H1 (cell line): ENCODE measurements around the gene EIF4E3. TPM values are rescaled to one million over a fixed set of nuclear protein-coding genes. Genes with fewer than 3 reads are reported as not detected.

ENCODE experiments used
- CTCF ChIA-PET: fragments of 300-600 bp; sonication (Branson Sonifier 250); formaldehyde crosslinking; loops from one replicate; lab custom pipeline; 2021; ENCODE audit not compliant: partially characterized antibody; lab: Charles Lee
- POLR2A ChIA-PET: fragments of 300-600 bp; sonication (Branson Sonifier 250); formaldehyde crosslinking; loops from one replicate; lab custom pipeline; 2021; ENCODE audit warnings: inconsistent platforms; ENCODE audit not compliant: partially characterized antibody; lab: Charles Lee
- DNase-seq, 2 experiments: peaks; one replicate each; pipeline versions ENCODE4 v3.0.0 to v3.0.0-alpha.2; 2010 to 2022; ENCODE audit warnings: low spot score in 2 of 2, low read depth in 1 of 2, mixed read lengths in 1 of 2
- FAIRE-seq: peaks from 2 replicates; lab custom pipeline; 2011; peaks lifted over from hg19 to GRCh38; lab: Jason Lieb, UNC
- H2AFZ ChIP-seq: 2 replicates; pipeline ENCODE4 v1.8.1; 2012; ENCODE audit warnings: low read length, inconsistent platforms
- H2AK5ac ChIP-seq: 2 replicates; pipeline ENCODE4 v1.6.1; 2013; ENCODE audit warnings: low read depth, low read length
- H2BK120ac ChIP-seq: replicated peaks from 2 replicates; pipeline ENCODE3; 2013; ENCODE audit warnings: low read depth, low read length, inconsistent platforms
- H2BK12ac ChIP-seq: 2 replicates; pipeline ENCODE4 v1.6.1; 2013; ENCODE audit warnings: low read depth, low read length
- H2BK15ac ChIP-seq: 2 replicates; pipeline ENCODE4 v1.6.1; 2013; ENCODE audit warnings: low read length
- H2BK20ac ChIP-seq: 2 replicates; pipeline ENCODE4 v1.6.1; 2013; ENCODE audit warnings: low read length
- H2BK5ac ChIP-seq: 2 replicates; pipeline ENCODE4 v1.6.1; 2013; ENCODE audit warnings: low read depth, low read length
- H3K14ac ChIP-seq: 2 replicates; pipeline ENCODE4 v1.6.1; 2013; ENCODE audit warnings: inconsistent platforms; ENCODE audit not compliant: insufficient read length
- H3K18ac ChIP-seq: 2 replicates; pipeline ENCODE4 v1.6.1; 2013; ENCODE audit warnings: low read length; ENCODE audit errors: extremely low read depth
- H3K23ac ChIP-seq: 2 replicates; pipeline ENCODE4 v1.6.1; 2013; ENCODE audit warnings: inconsistent platforms; ENCODE audit not compliant: insufficient read length
- H3K23me2 ChIP-seq: 2 replicates; pipeline ENCODE4 v1.6.1; 2013; ENCODE audit warnings: low read depth, low read length
- H3K27ac ChIP-seq: 2 replicates; pipeline ENCODE4 v1.6.1; 2011; ENCODE audit warnings: low read depth, low read length, inconsistent platforms
- H3K27me3 ChIP-seq, 4 experiments: replicated peaks in 1 of 4; 1 replicate in 1 of 4; 2 replicates in 3 of 4; pipeline versions ENCODE4 v1.6.1 to v1.8.1; 2011 to 2013; ENCODE audit warnings: low read length in 3 of 4, mild to moderate bottlenecking in 3 of 4, inconsistent platforms in 2 of 4, mixed read lengths in 2 of 4, moderate library complexity in 1 of 4; ENCODE audit not compliant: control insufficient read depth in 3 of 4, insufficient read depth in 3 of 4; ENCODE audit errors: extremely low read depth in 1 of 4
- H3K36me3 ChIP-seq, 4 experiments: 2 replicates each; pipeline versions ENCODE4 v1.6.1 to v1.8.1; 2011 to 2013; ENCODE audit warnings: mild to moderate bottlenecking in 4 of 4, low read length in 3 of 4, moderate library complexity in 2 of 4, control low read depth in 1 of 4, inconsistent platforms in 1 of 4; ENCODE audit not compliant: insufficient read depth in 4 of 4, control insufficient read depth in 2 of 4
- H3K4ac ChIP-seq: replicated peaks from 2 replicates; pipeline ENCODE3; 2013; ENCODE audit warnings: low read length, low read depth, mixed read lengths, inconsistent platforms; ENCODE audit not compliant: insufficient read length
- H3K4me1 ChIP-seq, 4 experiments: replicated peaks in 1 of 4; 1 replicate in 1 of 4; 2 replicates in 3 of 4; pipeline versions ENCODE4 v1.6.1 to v1.8.1; 2011 to 2013; ENCODE audit warnings: low read length in 3 of 4, inconsistent platforms in 2 of 4, mixed read lengths in 1 of 4; ENCODE audit not compliant: insufficient read depth in 4 of 4, control insufficient read depth in 3 of 4
- H3K4me2 ChIP-seq, 2 experiments: 2 replicates each; pipeline versions ENCODE4 v1.6.1 to v1.8.1; 2011 to 2013; ENCODE audit warnings: low read depth in 2 of 2, low read length in 2 of 2, control low read depth in 1 of 2, inconsistent platforms in 1 of 2, mild to moderate bottlenecking in 1 of 2; ENCODE audit not compliant: insufficient read depth in 1 of 2
- H3K4me3 ChIP-seq, 4 experiments: fragments of 200-600, 300-600 bp in 1 of 4; sonication (generic), shearing (Covaris generic), sonication (Bioruptor Twin) in 1 of 4; 2 replicates each; pipeline versions ENCODE4 v1.5.1 to v1.8.1; 2011 to 2016; ENCODE audit warnings: low read length in 4 of 4, low read depth in 3 of 4, control low read depth in 2 of 4, inconsistent platforms in 2 of 4, mild to moderate bottlenecking in 2 of 4, mixed read lengths in 1 of 4, moderate library complexity in 1 of 4; ENCODE audit not compliant: insufficient read depth in 2 of 4; ENCODE audit errors: extremely low read depth in 1 of 4
- H3K56ac ChIP-seq: replicated peaks from 2 replicates; pipeline ENCODE3; 2013; ENCODE audit warnings: low read depth, mild to moderate bottlenecking, mixed read lengths, low read length, inconsistent platforms; ENCODE audit not compliant: insufficient read length
- H3K79me1 ChIP-seq: 2 replicates; pipeline ENCODE4 v1.6.1; 2013; ENCODE audit warnings: low read depth, low read length, control low read depth
- H3K79me2 ChIP-seq, 2 experiments: 2 replicates each; pipeline versions ENCODE4 v1.6.1 to v1.8.1; 2012 to 2013; ENCODE audit warnings: low read length in 2 of 2, mild to moderate bottlenecking in 2 of 2, inconsistent platforms in 1 of 2; ENCODE audit not compliant: insufficient read depth in 2 of 2, control insufficient read depth in 1 of 2
- H3K9ac ChIP-seq, 4 experiments: replicated peaks in 1 of 4; 1 replicate in 1 of 4; 2 replicates in 3 of 4; pipeline versions ENCODE4 v1.6.1 to v1.8.1; 2011 to 2013; ENCODE audit warnings: low read depth in 3 of 4, low read length in 3 of 4, control low read depth in 2 of 4, mild to moderate bottlenecking in 2 of 4, moderate library complexity in 2 of 4, inconsistent platforms in 1 of 4; ENCODE audit errors: extremely low read depth in 1 of 4
- H3K9me3 ChIP-seq, 2 experiments: 2 replicates each; pipeline versions ENCODE4 v1.6.1 to v1.8.1; 2012 to 2013; ENCODE audit warnings: mild to moderate bottlenecking in 2 of 2, moderate library complexity in 2 of 2, control low read depth in 1 of 2, inconsistent platforms in 1 of 2, low read depth in 1 of 2, low read length in 1 of 2, mixed read lengths in 1 of 2; ENCODE audit not compliant: insufficient read depth in 2 of 2
- H4K20me1 ChIP-seq, 2 experiments: replicated peaks in 1 of 2; 2 replicates each; pipeline versions ENCODE3 to v1.8.1; 2011 to 2013; ENCODE audit warnings: inconsistent platforms in 2 of 2, low read length in 2 of 2, mild to moderate bottlenecking in 1 of 2; ENCODE audit not compliant: insufficient read depth in 2 of 2, control insufficient read depth in 1 of 2
- H4K5ac ChIP-seq: 2 replicates; pipeline ENCODE4 v1.6.1; 2013; ENCODE audit warnings: low read length, low read depth, mixed read lengths, inconsistent platforms; ENCODE audit not compliant: insufficient read length
- H4K8ac ChIP-seq: 2 replicates; pipeline ENCODE4 v1.8.0; 2013; ENCODE audit warnings: mild to moderate bottlenecking, moderate library complexity, low read length, inconsistent platforms; ENCODE audit not compliant: insufficient read depth; ENCODE audit errors: extremely low read depth
- H4K91ac ChIP-seq: replicated peaks from 2 replicates; pipeline ENCODE3; 2013; ENCODE audit warnings: low read length, mixed read lengths, inconsistent platforms; ENCODE audit not compliant: insufficient read length
- BCL11A ChIP-seq, 2 experiments: IDR thresholded peaks; one replicate each; pipeline ENCODE4 v1.6.1; 2011; ENCODE audit warnings: low read depth in 2 of 2, low read length in 2 of 2, mild to moderate bottlenecking in 2 of 2
- CBX5 ChIP-seq: fragments of 300-800, 300-1000 bp; sonication (generic); IDR thresholded peaks from 2 replicates; pipeline ENCODE4 v1.7.1; 2016; ENCODE audit warnings: antibody characterized with exemption, low read length, low read depth
- GABPA ChIP-seq: IDR thresholded peaks from 2 replicates; pipeline ENCODE4 v1.6.1; 2011; ENCODE audit warnings: mild to moderate bottlenecking, low read length, moderate library complexity, borderline replicate concordance; ENCODE audit not compliant: insufficient read depth
- HDAC2 ChIP-seq, 2 experiments: fragments of 300-600 bp in 1 of 2; sonication (generic) in 1 of 2; IDR thresholded peaks; 2 replicates each; pipeline ENCODE4 v1.6.1; 2011 to 2012; ENCODE audit warnings: low read depth in 2 of 2, low read length in 2 of 2, mild to moderate bottlenecking in 2 of 2, moderate library complexity in 2 of 2, borderline replicate concordance in 1 of 2, inconsistent platforms in 1 of 2
- MAFK ChIP-seq: IDR thresholded peaks from 2 replicates; pipeline ENCODE4 v1.6.1; 2012; ENCODE audit warnings: low read depth, mild to moderate bottlenecking, improper control_type of control experiment, low read length
- POLR2A ChIP-seq, 2 experiments: IDR thresholded peaks; 1 replicate in 1 of 2; 2 replicates in 1 of 2; pipeline ENCODE4 v1.6.1; 2011; ENCODE audit warnings: low read depth in 2 of 2, low read length in 2 of 2, mild to moderate bottlenecking in 2 of 2; ENCODE audit errors: control extremely low read depth in 1 of 2
- RNF2 ChIP-seq: fragments of 200-900, 300-1000 bp; sonication (generic); IDR thresholded peaks from 2 replicates; pipeline ENCODE4 v1.7.1; 2016; ENCODE audit warnings: borderline replicate concordance, low read depth, mild to moderate bottlenecking, antibody characterized with exemption, low read length; ENCODE audit not compliant: poor library complexity, severe bottlenecking; ENCODE audit errors: missing control alignments
- SP2 ChIP-seq: IDR thresholded peaks from 2 replicates; pipeline ENCODE4 v1.6.1; 2012; ENCODE audit warnings: mild to moderate bottlenecking, low read length, inconsistent platforms
- WGBS, 2 experiments: shearing (Covaris generic) in 1 of 2; methylation state at CpG; one replicate each; pipeline versions ENCODE4 v1.1.6 to v1.1.7; 2013 to 2015; ENCODE audit warnings: low lambda C conversion rate in 2 of 2, mixed read lengths in 2 of 2, inconsistent platforms in 1 of 2, low coverage in 1 of 2, missing lambda C conversion rate in 1 of 2; ENCODE audit not compliant: insufficient replicate concordance in 2 of 2, insufficient coverage in 1 of 2, insufficient read length in 1 of 2; ENCODE audit errors: extremely low coverage in 1 of 2, missing lambda C conversion rate in 1 of 2; 5-methylcytosine and 5-hydroxymethylcytosine counted together
- polyA plus RNA-seq, 7 experiments: library from polyadenylated mRNA; depleted of rRNA in 3 of 7; stranded (reverse) in 5 of 7; unstranded in 2 of 7; fragments of >200 nt in 5 of 7; fragments of 200-250 nt in 2 of 7; gene quantifications; 1 replicate in 5 of 7; 2 replicates in 1 of 7; 4 replicates in 1 of 7; pipeline versions ENCODE4 v1.2.1 to v1.2.3, GENCODE V29; 2011 to 2013; ENCODE audit warnings: missing spikeins in 2 of 7, mixed read lengths in 2 of 7
- total RNA-seq: library from RNA; stranded (reverse); fragmentation: NEBNext Ultra II Directional; extraction: Animal tissue kit (Norgen Biotek cat#: 25700); gene quantifications from 2 replicates; pipeline ENCODE4 v1.2.1, GENCODE V29; 2021

EIF4E3 gene
- total and polyA plus RNA-seq, 2 of the 8 experiments (the other 6 are each of a cell fraction or from before 2014, with no cell fraction given), result 5.2 to 17.0 TPM

DNA sequence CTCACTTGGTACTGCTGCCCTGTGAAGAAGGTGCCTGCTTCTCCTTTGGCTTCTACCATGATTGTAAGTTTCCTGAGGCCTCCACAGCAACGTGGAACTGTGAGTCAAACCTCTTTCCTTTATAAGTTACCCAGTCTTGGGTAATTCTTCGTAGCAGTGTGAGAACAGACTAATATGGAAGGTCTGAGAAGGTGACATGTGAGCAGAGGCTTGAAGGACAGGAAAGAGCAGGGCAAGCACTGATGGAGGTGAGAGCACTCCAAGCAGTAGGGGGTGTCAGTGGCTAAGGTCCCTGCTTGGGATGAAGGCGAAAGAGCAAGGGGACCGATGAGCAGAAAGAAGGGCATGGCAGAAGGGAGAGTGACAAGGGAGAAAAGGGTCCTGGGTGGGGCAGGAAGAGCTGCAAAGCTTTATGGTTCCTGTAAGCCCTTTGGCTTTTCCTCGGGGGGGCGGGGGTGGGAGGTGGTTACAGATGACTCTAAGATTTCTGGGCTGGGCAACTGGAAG lies 3.5 kb downstream of the EIF4E3 start:
- no peak overlapping the region for H2BK15ac ChIP-seq
- H2BK120ac ChIP-seq, result no peak overlapping the region
- H3K79me2 ChIP-seq, result 0 out of 4 replicates have a peak, but pooled peaks cover 0 to 2% of the 10 kb centered on the region in 2 experiments
- WGBS, 2 experiments, result 77% methylated on average over 6 of the region's 6 CpGs; no CpG with 5 or more reads in 1 of the 2 experiments
- H2BK20ac ChIP-seq, result no peak overlapping the region
- H3K4me3 ChIP-seq, result no peak overlapping the region
- no peak overlapping the region for H3K56ac ChIP-seq
- no peak overlapping the region for H3K4ac ChIP-seq
- no peaks in the 10 kb centered on the region for H3K9me3 ChIP-seq
- no peak overlapping the region for H3K4me2 ChIP-seq
- no peak for TF ChIP-seq SP2
- no peak for TF ChIP-seq BCL11A (IDR thresholded peaks at IDR 0.05; ENCODE audit: low read depth in 2 of 2, low read length in 2 of 2)
- no peak for TF ChIP-seq GABPA
- TF ChIP-seq CBX5, result no peak
- TF ChIP-seq POLR2A (IDR thresholded peaks at IDR 0.05; ENCODE audit: control extremely low read depth in 1 of 2, low read depth in 2 of 2, low read length in 2 of 2), result no peak
- TF ChIP-seq MAFK, result no peak
- no peak for TF ChIP-seq HDAC2 (IDR thresholded peaks at IDR 0.05; ENCODE audit: borderline replicate concordance in 1 of 2, low read depth in 2 of 2, low read length in 2 of 2)
- TF ChIP-seq RNF2, result no peak
- H2BK5ac ChIP-seq, result no peak overlapping the region
- peaks cover 9% of the 10 kb centered on the region for H3K23me2 ChIP-seq
- no peaks in the 10 kb centered on the region for H3K36me3 ChIP-seq
- peaks cover 3 to 19% (median 15%) of the 10 kb centered on the region in 4 experiments; a peak in 6 of 7 replicates for H3K27me3 ChIP-seq
- H4K8ac ChIP-seq, result no peak overlapping the region
- H3K4me1 ChIP-seq, result peaks cover 2 to 9% (median 6%) of the 10 kb centered on the region in 4 experiments
- H4K5ac ChIP-seq, result no peak overlapping the region
- no peak overlapping the region for H3K9ac ChIP-seq
- peaks cover 0 to 3% of the 10 kb centered on the region in 2 experiments for H4K20me1 ChIP-seq
- no peak overlapping the region for H3K27ac ChIP-seq
- H2AK5ac ChIP-seq, result no peak overlapping the region
- no peak overlapping the region for H3K18ac ChIP-seq
- H3K79me1 ChIP-seq, result no peaks in the 10 kb centered on the region
- CTCF ChIA-PET, result interaction anchor here (0.7 to 2.7 kb wide), 3 partner anchors 11 to 139 kb away, joined by 3 to 9 read pairs (median 7); no protein-coding TSS in a partner anchor
- H2BK12ac ChIP-seq, result no peak overlapping the region
- H3K14ac ChIP-seq, result no peak overlapping the region
- FAIRE-seq (no peak), DNase-seq (no peak)
- no peak overlapping the region for H3K23ac ChIP-seq
- H2AFZ ChIP-seq, result no peak overlapping the region
- H4K91ac ChIP-seq, result no peak overlapping the region
- POLR2A ChIA-PET, result no interaction called here
